Activated T-helper 17 cell treated with anti-CD3 and anti-CD28 coated beads, Interleukin-2, amount 50 U/mL, for 72 hours (primary cell): Measurements from ENCODE around the gene GSTA4. TPM values are rescaled to one million over a fixed set of nuclear protein-coding genes. Genes with fewer than 3 reads are reported as not detected.
"Not testable (repeated sequence)": the region's sequence is repeated elsewhere in the genome, so short reads cannot be mapped to it uniquely, and the experiment has no call there.

ENCODE experiments used
- ATAC-seq: fragments of 150-1000 bp; cut with Tn5 transposase; replicated peaks from 2 replicates; pipeline ENCODE4 v1.10.0; 2021; ENCODE audit warnings: mild to moderate bottlenecking, moderate library complexity
- H3K27ac Mint-ChIP-seq: one replicate; pipeline ENCODE4 v1.8.0; 2022; ENCODE audit warnings: mixed read lengths
- H3K27me3 Mint-ChIP-seq: one replicate; pipeline ENCODE4 v1.8.0; 2022; ENCODE audit warnings: mixed read lengths
- H3K36me3 Mint-ChIP-seq: one replicate; pipeline ENCODE4 v1.8.0; 2022; ENCODE audit warnings: low read depth, mild to moderate bottlenecking, mixed read lengths
- H3K4me1 Mint-ChIP-seq: one replicate; pipeline ENCODE4 v1.8.0; 2022; ENCODE audit warnings: mixed read lengths
- H3K4me3 Mint-ChIP-seq: one replicate; pipeline ENCODE4 v1.8.0; 2022; ENCODE audit warnings: mild to moderate bottlenecking, mixed read lengths
- H3K9me3 Mint-ChIP-seq: one replicate; pipeline ENCODE4 v1.8.0; 2022; ENCODE audit warnings: mixed read lengths
- total RNA-seq, 2 donors: library from RNA; stranded (reverse); gene quantifications; one replicate each; pipeline ENCODE4 v1.2.3, GENCODE V29; 2022

GSTA4 gene
- total RNA-seq, 2 donors from 2014 or later, result 0.56 to 5.2 TPM

DNA sequence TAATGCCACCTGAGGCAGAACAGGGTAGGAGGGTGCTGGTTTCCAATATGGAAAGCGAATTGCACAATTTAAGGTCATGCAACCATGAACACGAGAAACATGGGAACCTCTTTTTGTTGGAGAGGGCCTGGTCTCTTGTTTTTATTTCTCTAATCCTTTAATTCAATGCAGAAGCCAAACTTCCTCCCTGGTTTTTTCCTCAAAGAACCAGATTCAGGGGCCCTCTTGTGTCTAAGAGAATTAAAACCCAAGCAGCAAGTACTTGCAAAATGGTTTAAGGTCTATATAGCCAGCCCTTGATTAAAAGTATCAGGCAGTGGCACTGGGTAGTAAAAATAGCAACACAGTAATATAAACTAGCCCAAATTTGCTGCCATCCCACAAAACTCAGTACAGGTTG, 19.5 kb downstream of the GSTA4 start:
- Mint-ChIP-seq H3K4me1 (no peaks in the 10 kb centered on the region), H3K4me3 (no peak overlapping the region), H3K9me3 (no peaks in the 10 kb centered on the region), H3K36me3 (no peaks in the 10 kb centered on the region), H3K27ac (no peak overlapping the region), H3K27me3 (peaks cover 4% of the 10 kb centered on the region)
- no peak for ATAC-seq

DNA sequence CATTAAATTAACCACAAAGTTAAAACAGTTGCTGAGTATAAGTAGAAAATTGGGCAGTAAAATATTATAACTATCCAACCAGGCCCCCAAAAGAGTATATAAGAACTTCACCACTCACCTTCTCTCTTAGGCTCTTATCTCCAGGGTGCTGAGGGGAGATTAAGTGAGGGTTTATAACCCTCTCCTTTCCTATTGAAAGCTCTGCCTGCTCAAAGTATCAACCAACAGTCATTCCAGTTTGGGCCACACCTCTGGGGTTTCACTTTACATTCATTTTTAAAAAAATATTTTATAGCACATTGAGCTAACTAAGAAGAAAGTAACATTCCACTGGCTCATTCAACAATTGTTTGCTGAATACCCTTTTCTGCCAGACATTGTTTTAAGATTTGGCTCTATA, 22.1 kb downstream of the GSTA4 start:
- no peak for ATAC-seq
- H3K27ac Mint-ChIP-seq, result no peak overlapping the region
- H3K27me3 Mint-ChIP-seq, result no peaks in the 10 kb centered on the region
- H3K36me3 Mint-ChIP-seq, result no peaks in the 10 kb centered on the region
- no peak overlapping the region for H3K4me3 Mint-ChIP-seq
- H3K9me3 Mint-ChIP-seq, result no peaks in the 10 kb centered on the region
- no peaks in the 10 kb centered on the region for H3K4me1 Mint-ChIP-seq

DNA sequence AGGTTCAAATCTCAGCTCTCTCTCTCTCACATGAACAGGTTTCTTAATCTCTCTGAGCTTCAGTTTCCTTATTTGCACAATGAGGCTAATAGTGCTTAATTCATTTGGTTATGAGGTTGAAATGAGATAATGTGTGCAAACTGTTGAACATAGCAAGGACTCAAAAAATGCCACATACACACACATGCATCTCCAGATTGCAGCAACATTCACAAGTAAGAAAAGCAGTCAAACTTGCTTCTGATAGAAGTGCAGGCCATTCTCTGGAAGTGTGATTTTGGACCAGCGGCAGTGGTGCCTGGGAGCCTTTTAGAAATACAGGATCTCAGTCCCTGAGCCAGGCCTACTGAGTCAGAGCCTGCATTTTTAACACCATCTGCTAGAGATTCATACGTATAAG, 25.7 kb downstream of the GSTA4 start:
- ATAC-seq, result no peak
- H3K27me3 Mint-ChIP-seq, result no peaks in the 10 kb centered on the region
- no peaks in the 10 kb centered on the region for H3K4me1 Mint-ChIP-seq
- H3K27ac Mint-ChIP-seq, result peak overlapping the region; percentile 19
- H3K36me3 Mint-ChIP-seq, result no peaks in the 10 kb centered on the region
- H3K4me3 Mint-ChIP-seq, result no peak overlapping the region
- no peaks in the 10 kb centered on the region for H3K9me3 Mint-ChIP-seq

DNA sequence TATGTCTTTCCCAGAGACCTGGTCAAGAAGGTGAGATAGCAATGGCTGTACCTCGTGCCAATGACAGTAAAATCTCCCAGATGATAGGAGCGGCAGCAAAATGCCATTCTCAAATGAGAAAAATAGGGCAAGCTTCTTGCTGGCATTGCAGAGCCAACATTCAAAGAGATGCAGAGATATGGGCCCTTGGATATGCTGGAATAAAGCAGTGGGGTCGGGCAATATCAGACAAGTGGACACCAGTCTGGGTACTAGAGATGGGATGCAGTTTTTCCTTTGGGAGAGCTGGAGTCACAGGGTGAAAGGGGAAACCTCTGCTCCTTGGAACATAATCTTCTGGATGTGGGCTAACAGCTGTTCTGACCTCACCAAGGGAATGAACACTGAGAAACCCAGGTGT, 29.0 kb downstream of the GSTA4 start:
- no peaks in the 10 kb centered on the region for H3K36me3 Mint-ChIP-seq
- no peak overlapping the region for H3K27ac Mint-ChIP-seq
- H3K4me1 Mint-ChIP-seq, result no peaks in the 10 kb centered on the region
- ATAC-seq, result no peak
- no peak overlapping the region for H3K4me3 Mint-ChIP-seq
- no peaks in the 10 kb centered on the region for H3K9me3 Mint-ChIP-seq
- H3K27me3 Mint-ChIP-seq, result peaks cover 7% of the 10 kb centered on the region

DNA sequence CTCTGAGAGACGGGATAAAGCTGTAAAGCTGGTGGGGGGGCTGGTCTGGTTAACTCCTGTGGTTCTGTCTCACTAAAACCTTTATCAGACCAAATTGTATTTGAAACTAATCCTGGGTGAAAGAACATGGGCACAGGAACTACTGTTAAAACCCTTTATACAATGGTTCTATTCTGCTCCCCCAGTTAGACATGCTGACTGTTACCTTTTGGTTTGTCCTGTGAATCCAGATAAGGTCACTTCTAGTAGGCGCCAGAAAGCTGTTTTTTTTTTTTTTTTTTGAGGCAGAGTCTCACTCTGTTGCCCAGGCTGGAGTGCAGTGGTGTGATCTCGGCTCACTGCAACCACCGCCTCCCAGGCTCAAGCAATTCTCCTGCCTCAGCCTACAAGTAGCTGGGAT, 29.7 kb downstream of the GSTA4 start:
- Mint-ChIP-seq H3K4me3 (no peak overlapping the region), H3K9me3 (no peaks in the 10 kb centered on the region), H3K27me3 (peaks cover 7% of the 10 kb centered on the region), H3K27ac (no peak overlapping the region), H3K36me3 (no peaks in the 10 kb centered on the region), H3K4me1 (no peaks in the 10 kb centered on the region)
- no peak for ATAC-seq

DNA sequence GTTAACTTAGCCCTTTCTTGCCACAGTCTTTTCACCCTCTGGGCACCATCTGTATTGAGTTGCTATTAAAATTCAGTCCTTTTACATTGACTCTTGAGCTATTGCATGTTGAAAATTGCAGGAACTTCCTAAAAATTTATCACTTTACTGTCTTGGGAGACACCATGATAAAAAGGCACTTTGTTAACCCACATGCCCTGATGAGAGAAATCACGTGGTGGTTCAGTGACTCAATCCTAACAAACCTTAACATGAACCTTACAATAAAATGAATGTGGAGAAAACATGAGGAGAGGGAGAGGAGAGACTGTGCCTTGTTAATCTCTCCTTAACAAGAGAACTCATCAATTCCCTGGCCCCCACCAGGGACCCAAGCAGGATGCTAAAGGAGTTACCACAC, 30.8 kb downstream of the GSTA4 start:
- Mint-ChIP-seq H3K9me3 (no peaks in the 10 kb centered on the region), H3K4me1 (no peaks in the 10 kb centered on the region), H3K27ac (no peak overlapping the region)

DNA sequence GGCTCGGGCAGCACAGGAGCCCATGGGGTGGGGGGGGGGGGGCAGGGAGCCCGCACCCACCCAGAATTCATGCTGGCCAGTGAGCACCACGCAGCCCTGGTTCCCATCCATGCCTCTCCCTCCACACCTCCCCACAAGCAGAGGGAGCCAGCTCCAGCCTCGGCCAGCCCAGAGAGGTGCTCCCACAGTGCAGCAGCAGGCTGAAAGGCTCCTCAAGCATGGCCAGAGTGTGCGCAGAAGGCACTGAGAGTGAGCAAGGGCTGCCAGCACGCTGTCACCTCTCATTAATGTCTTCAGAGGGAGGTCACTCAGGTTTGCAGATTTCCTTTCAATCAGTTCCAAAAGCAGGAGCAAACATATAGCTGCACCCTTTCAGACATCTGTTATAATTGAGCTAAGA, 32.4 kb downstream of the GSTA4 start:
- Mint-ChIP-seq H3K9me3 (no peaks in the 10 kb centered on the region), H3K27me3 (peaks cover 10% of the 10 kb centered on the region), H3K36me3 (no peaks in the 10 kb centered on the region), H3K4me3 (no peak overlapping the region), H3K4me1 (no peaks in the 10 kb centered on the region), H3K27ac (no peak overlapping the region)
- no peak for ATAC-seq

More for the DNA sequence above, 30.8 kb downstream of the GSTA4 start:
- Mint-ChIP-seq H3K27me3 (peaks cover 10% of the 10 kb centered on the region), H3K4me3 (no peak overlapping the region), H3K36me3 (no peaks in the 10 kb centered on the region)
- no peak for ATAC-seq

DNA sequence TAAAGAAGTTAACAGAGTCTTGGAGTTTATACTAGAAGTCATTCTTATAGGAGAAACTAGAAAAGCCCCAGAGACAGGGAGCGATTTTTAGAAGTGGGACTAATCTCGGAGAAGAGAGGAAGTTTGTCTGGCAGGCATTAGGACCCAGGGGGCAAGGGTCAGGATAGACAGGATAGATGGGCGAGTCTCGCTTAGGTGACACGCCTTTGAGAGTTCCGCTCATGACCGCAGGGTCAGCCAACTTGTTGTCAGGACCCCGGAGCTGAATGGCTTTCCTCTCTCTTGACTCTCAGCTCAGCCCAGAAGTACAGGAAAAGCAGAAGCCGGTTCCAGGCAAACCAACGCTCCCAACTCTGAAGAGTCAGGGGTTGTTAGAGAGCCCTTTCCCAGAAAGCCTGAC, 34.1 kb downstream of the GSTA4 start:
- not testable (repeated sequence) for ATAC-seq, H3K36me3 Mint-ChIP-seq, H3K27ac Mint-ChIP-seq, H3K9me3 Mint-ChIP-seq, H3K4me3 Mint-ChIP-seq, H3K4me1 Mint-ChIP-seq
- peaks cover 17% of the 10 kb centered on the region for H3K27me3 Mint-ChIP-seq

DNA sequence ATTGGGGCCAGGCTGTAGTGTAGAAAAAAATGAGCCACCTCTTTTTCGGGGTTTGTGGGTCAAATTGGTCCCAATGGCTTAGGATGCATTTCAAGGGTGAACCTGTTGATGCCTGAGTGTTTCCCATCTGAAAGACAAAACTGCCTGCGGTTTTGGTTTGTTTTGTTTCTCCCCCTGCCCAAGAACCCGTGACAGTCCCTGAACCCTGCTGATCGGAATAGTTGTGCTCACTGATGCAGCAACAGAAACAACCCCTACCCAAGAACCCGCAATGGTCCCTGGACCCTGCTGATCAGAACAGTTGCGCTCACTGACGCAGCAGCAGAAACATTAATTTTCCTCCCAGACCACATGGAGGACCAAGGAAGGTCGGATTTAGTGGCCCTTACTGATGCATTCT, 34.9 kb downstream of the GSTA4 start:
- peaks cover 17% of the 10 kb centered on the region for H3K27me3 Mint-ChIP-seq
- ATAC-seq, H3K9me3 Mint-ChIP-seq, H3K4me1 Mint-ChIP-seq, H3K4me3 Mint-ChIP-seq, H3K27ac Mint-ChIP-seq, H3K36me3 Mint-ChIP-seq: not testable (repeated sequence)

DNA sequence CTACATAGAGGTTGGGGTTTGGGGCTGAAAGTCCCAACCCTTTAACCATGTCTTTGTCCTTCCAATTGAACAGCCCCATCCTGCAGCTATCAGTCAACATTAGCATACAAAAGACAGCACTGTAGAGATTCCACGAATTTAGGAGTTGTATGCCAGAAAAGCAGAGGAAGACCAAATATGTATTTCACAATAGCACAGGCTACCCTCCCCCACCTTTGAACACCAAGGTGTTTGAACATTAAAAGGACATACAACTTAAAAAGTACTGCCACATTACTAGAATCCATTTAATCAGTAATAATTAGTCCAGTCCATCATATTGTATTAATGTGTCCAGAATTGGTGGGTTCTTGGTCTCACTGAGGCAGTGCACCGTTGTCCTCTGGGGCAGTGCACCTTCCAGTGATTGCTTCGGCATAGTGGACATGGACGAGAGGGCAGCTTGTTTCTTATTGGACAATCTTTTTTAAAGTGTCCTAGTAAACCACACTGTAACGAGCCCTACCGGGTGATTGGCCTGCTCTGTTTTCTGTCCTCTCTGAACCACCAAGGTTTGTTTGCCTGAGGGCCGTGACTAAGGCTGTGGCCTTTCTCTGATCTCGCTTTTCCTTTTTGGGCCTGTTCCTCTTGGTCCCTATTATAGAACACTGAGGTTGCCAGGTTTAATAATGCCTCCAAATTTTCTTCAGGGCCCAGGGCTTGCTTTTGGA, 36.4 kb downstream of the GSTA4 start:
- no peak for ATAC-seq
- Mint-ChIP-seq H3K9me3 (no peaks in the 10 kb centered on the region), H3K36me3 (no peaks in the 10 kb centered on the region), H3K4me1 (no peaks in the 10 kb centered on the region), H3K4me3 (no peak overlapping the region), H3K27ac (no peak overlapping the region), H3K27me3 (peaks cover 13% of the 10 kb centered on the region)

DNA sequence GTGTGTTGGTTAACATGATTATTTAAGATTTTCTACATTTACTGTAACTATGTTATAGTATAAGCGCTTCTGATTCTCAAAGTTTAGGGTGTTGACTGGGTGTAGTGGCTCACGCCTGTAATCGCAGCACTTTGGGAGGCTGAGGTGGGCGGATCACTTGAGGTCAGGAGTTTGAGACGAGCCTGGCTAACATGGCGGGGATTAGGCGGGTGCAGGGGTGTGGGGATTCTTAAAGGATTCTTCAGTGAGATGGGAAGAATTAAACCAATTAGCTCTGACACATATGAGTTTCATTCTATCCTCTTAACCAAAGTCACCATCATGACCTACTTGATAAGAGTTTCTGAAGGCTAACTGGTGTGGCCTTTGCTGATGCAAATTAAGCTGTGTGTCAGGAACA, 39.2 kb downstream of the GSTA4 start:
- Mint-ChIP-seq H3K9me3 (no peaks in the 10 kb centered on the region), H3K36me3 (no peaks in the 10 kb centered on the region), H3K27ac (no peak overlapping the region), H3K4me1 (no peaks in the 10 kb centered on the region), H3K27me3 (peaks cover 10% of the 10 kb centered on the region), H3K4me3 (no peak overlapping the region)
- no peak for ATAC-seq

DNA sequence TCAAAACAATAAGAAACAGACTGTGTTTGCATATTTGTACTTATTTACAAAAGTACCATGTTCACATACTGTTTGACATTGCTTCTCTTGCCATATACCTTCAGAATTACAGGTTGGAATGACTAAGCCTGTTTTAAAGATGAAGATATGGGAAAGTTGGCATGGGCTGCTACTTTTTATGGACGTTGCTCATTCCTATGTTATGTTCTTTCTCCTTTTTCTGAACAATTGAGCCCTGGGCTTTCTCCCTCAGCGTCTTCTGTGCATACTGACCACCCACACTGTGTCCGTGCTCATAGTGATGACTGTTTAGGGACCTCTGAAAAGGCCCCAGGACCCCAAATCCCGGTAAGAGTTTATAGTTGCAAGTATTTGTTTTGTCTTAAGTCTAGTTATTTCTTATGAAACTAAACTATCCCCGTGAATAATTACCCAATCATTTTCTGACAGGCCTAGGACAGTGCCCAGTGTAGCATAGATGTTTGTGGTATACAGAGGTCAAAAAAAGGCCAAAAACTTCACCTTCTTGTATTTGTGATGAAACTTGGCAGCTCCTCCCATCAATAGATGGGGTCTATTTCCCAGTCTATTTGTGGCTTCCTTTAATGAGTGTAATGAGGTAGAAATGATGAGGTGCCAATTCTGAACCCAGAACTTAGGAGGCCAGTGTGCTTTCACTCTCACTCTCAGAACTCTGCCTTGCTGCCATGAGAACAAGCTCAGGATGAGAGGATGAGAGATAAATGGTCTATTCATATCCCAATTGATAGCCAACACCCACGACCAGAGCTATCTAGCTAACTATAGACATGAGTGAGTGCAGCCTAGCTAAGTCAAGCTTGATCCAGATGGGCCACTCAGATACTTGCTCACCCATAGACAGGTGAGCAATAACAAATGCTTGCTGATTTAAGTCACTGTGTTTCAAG, 40.9 kb downstream of the GSTA4 start:
- H3K36me3 Mint-ChIP-seq, result no peaks in the 10 kb centered on the region

DNA sequence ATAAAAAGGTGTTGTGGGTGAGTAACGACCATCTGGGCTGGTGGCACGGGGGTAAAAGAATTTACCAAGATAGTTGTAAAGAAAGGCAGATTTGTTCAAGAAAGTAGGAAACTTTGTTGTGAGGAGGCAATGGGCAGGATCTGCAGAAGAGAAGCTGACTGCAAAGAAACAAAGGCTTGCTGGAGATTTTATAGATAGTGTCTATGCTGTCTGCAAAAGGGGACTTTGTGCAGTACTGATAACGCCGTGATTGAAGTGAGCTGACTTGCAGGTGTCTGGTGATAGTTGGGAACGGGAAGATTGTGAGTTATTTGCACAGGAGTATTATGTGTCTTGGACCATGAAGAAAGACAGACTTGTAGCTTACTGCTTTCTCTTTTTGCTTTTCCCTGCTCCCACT, 48.8 kb downstream of the GSTA4 start:
- H3K9me3 Mint-ChIP-seq, result no peaks in the 10 kb centered on the region
- no peak overlapping the region for H3K27ac Mint-ChIP-seq
- H3K27me3 Mint-ChIP-seq, result peaks cover 16% of the 10 kb centered on the region
- ATAC-seq, result no peak
- peaks cover 5% of the 10 kb centered on the region for H3K4me1 Mint-ChIP-seq
- H3K36me3 Mint-ChIP-seq, result no peaks in the 10 kb centered on the region
- no peak overlapping the region for H3K4me3 Mint-ChIP-seq

More for the DNA sequence above, 40.9 kb downstream of the GSTA4 start:
- peaks cover 7% of the 10 kb centered on the region for H3K27me3 Mint-ChIP-seq
- H3K27ac Mint-ChIP-seq, result no peak overlapping the region
- no peak overlapping the region for H3K4me3 Mint-ChIP-seq
- H3K4me1 Mint-ChIP-seq, result no peaks in the 10 kb centered on the region
- no peaks in the 10 kb centered on the region for H3K9me3 Mint-ChIP-seq
- peak; percentile 37 for ATAC-seq

DNA sequence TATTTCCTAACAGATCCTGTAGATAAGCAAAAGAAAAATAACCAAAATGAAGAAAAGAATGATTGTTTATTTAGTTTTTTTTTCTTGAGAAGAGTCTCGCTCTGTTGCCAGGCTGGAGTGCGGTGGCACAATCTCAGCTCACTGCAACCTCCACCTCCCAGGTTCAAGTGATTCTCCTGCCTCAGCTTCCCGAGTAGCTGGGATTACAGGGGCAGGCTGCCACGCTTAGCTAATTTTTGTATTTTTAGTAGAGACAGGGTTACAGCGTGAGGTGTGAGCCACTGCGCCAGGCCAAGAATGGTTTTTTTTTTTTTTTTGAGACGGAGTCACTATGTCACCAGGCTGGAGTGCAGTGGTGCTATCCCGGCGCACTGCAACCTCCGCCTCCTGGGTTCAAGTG, 52.3 kb downstream of the GSTA4 start:
- not testable (repeated sequence) for H3K4me1 Mint-ChIP-seq, ATAC-seq, H3K36me3 Mint-ChIP-seq, H3K27ac Mint-ChIP-seq, H3K4me3 Mint-ChIP-seq, H3K9me3 Mint-ChIP-seq
- peaks cover 16% of the 10 kb centered on the region for H3K27me3 Mint-ChIP-seq

DNA sequence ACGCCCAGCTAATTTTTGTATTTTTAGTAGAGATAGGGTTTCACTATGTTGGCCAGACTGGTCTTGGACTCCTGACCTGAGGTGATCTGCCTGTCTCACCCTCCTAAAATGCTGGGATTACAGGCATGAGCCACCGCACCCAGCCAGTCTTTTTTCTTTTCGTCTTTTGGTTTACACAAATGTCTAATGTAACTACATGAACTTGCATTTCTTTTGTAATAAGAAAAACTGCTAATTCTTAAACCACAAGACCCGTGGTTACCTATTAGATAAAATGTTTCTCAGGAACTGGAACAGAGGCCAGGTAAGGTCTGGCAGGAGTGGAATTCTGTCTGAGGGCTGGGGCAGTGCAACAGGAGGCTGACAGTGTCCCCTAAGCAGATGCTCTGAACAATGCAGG, 52.9 kb downstream of the GSTA4 start:
- H3K4me3 Mint-ChIP-seq, result no peak overlapping the region

More for the DNA sequence above, 52.9 kb downstream of the GSTA4 start:
- Mint-ChIP-seq H3K27me3 (peaks cover 16% of the 10 kb centered on the region), H3K36me3 (no peaks in the 10 kb centered on the region), H3K9me3 (no peaks in the 10 kb centered on the region), H3K4me1 (peaks cover 5% of the 10 kb centered on the region), H3K27ac (no peak overlapping the region)
- ATAC-seq, result no peak
